ENCODE measurements around the gene TLR5. TPM values are rescaled to one million over a fixed set of nuclear protein-coding genes. Genes with fewer than 3 reads are reported as not detected.

TLR5 gene
- total and polyA plus RNA-seq, 3 donors from 2014 or later = 4.2 to 13.8 (median 5.4) TPM

DNA sequence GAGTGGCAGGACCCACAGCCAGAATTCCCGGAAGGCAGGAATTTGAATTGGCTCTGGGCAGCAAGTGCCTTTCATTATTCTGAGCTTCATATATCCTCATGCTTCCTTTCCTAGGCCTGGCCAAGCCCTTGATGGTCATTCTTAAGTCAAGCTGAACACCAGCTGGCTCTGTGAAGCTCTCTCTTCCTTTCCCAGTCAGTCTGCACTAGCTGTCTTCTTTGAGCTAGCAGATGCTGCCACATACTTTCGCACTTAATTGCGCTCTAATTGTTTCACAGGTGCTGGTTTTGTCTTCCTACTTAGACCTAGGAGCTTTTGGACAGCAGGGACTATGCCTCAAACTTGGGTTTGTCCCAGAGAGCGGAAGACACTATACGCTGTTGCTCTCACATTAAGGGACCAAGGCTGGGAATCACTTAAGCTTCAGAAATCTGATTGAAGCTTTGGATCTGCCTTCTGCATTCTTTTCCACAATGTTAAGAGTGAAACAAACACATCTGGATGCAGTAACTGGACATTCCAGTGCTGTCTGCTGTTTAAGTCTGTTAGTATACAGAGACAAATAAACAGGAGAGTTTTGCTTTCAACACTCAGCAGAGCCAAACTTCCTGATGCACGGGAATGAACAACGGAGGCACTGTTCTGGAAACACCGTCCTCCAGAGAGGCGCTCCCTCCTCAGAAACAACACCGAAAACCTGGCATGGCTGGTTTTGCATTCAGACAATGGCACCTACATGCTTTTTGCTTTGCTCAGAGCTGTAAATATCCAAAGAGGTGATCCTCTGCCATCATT lies 2.2 kb downstream of the TLR5 start:
- Histone ChIP-seq H3K27ac (no peak overlapping the region), H3K4me1 (peaks cover 20% of the 10 kb centered on the region), H3K9me3 (no peaks in the 10 kb centered on the region), H3K36me3 (ENCODE audit: low read depth, missing control alignments) (no peaks in the 10 kb centered on the region), H3K27me3 (no peaks in the 10 kb centered on the region), H3K4me3 (no peak overlapping the region)
- intact Hi-C loops (cut with DNase I; ENCODE audit: low total_unique reads) = no loop called here
- DNase-seq = peak; percentile 41
- TF ChIP-seq, protein P1, sequence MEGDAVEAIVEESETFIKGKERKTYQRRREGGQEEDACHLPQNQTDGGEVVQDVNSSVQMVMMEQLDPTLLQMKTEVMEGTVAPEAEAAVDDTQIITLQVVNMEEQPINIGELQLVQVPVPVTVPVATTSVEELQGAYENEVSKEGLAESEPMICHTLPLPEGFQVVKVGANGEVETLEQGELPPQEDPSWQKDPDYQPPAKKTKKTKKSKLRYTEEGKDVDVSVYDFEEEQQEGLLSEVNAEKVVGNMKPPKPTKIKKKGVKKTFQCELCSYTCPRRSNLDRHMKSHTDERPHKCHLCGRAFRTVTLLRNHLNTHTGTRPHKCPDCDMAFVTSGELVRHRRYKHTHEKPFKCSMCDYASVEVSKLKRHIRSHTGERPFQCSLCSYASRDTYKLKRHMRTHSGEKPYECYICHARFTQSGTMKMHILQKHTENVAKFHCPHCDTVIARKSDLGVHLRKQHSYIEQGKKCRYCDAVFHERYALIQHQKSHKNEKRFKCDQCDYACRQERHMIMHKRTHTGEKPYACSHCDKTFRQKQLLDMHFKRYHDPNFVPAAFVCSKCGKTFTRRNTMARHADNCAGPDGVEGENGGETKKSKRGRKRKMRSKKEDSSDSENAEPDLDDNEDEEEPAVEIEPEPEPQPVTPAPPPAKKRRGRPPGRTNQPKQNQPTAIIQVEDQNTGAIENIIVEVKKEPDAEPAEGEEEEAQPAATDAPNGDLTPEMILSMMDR (IDR thresholded peaks at IDR 0.05) = no peak
- TF ChIP-seq POLR2A (IDR thresholded peaks at IDR 0.05) = no peak
- WGBS, 2 donors = 53 to 57% methylated on average over 10 of the region's 10 CpGs

DNA sequence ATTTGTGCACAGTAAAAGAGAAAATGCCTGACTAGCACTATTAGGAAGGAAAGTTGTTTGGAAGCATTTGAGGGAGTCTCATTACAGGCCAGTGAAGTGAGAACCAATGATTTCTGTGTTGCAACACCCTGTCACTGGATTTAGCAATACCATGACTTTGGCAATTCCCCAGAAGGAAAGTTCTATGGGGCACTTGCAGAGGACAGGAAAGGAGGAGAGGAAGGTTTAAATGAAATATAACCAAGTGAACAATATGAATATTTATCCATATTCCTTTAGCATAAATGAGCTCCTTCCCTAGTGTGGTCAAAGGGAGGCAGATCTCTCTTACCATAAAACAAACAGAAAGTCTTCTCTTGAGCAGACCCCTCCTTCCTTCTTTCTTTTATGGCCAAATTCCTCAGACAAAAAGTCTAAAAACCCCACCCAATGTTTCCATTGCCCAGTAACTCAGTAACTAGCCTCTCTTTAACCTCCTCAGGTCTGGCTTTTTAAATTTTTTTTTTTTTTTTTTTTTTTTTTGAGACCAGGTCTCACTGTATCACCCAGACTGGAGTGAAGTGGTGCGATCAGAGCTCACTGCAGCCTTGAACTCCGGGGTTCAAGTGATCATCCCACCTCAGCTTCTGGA lies 5.5 kb downstream of the TLR5 start:
- no peaks in the 10 kb centered on the region for H3K36me3 ChIP-seq (ENCODE audit: low read depth, missing control alignments)
- WGBS, 2 donors = 90 to 93% methylated on average over 2 of the region's 2 CpGs
- peaks cover 14% of the 10 kb centered on the region for H3K4me1 ChIP-seq
- no peaks in the 10 kb centered on the region for H3K9me3 ChIP-seq
- no peak overlapping the region for H3K27ac ChIP-seq
- TF ChIP-seq POLR2A (IDR thresholded peaks at IDR 0.05) = no peak
- TF ChIP-seq, protein P1 (IDR thresholded peaks at IDR 0.05) = no peak
- no peaks in the 10 kb centered on the region for H3K27me3 ChIP-seq
- no peak for DNase-seq
- H3K4me3 ChIP-seq = no peak overlapping the region
- intact Hi-C loops (cut with DNase I; ENCODE audit: low total_unique reads) = loop anchor here (10.0 kb wide), 1 partner anchor 547 kb away; no protein-coding TSS in a partner anchor

DNA sequence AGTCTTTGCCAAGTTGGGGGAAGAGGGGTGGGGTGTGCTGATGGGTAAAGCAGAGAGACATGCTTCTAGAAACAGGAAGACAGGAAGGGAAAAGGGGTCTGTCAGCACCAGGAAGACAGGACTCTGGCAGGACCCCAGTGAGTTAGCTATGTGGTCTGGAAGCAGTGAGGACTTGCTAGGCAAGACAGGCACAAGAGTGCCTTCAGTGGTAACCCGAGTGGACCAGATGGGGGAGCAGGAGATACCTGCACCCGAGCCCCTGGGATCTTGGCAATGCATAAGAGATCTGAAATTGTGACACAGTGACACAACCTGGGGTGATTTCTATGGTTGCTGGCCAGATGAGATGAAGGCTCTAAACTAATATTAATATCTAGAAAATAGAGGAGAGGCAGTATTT lies 7.0 kb downstream of the TLR5 start:
- TF ChIP-seq, protein P1 (IDR thresholded peaks at IDR 0.05) = no peak
- no peak for TF ChIP-seq POLR2A (IDR thresholded peaks at IDR 0.05)
- H3K4me1 ChIP-seq = peaks cover 7% of the 10 kb centered on the region
- 88 to 90% methylated on average over 2 of the region's 2 CpGs for WGBS, 2 donors
- no peak overlapping the region for H3K4me3 ChIP-seq
- H3K9me3 ChIP-seq = no peaks in the 10 kb centered on the region
- intact Hi-C loops (cut with DNase I; ENCODE audit: low total_unique reads) = loop anchor here (10.0 kb wide), 1 partner anchor 549 kb away; no protein-coding TSS in a partner anchor
- H3K36me3 ChIP-seq (ENCODE audit: low read depth, missing control alignments) = no peaks in the 10 kb centered on the region
- no peak overlapping the region for H3K27ac ChIP-seq
- H3K27me3 ChIP-seq = no peaks in the 10 kb centered on the region
- DNase-seq = no peak

DNA sequence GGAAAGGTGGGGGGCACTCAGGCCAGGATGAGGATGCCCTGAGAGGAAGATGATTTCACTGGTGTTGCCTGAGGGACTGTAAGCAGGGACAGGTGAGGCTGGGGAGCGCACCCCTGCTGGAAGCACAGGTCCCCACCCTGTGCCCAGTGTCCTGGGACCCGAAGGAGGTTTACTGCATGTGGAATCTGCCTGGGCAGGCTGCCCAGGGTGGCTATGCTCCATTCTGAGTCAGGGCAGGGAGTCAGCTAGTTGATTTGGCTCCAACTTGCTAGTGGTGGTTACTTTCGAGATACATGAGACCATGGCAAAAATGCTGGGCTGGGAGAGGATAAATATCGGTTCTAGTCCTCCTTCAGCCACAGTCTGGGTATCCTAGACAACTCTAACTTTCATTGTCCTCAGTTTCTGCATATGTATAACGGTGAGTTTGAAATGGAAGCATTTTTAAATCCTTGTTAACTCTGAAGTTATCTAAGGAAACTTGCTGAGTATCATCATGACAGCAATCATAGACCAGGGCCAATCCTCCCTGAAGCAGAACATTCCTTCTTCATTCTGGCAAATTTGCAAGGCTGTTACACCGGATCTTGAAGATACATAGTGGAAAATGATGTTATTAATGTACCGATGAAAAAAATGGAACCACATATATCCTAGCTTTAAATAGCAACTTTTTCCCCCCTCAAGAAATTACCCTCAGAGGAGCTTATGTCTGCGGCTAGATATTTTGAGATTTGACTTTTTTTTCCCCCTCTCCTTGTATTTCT lies 7.7 kb downstream of the TLR5 start:
- H3K27ac ChIP-seq = no peak overlapping the region
- no peak for DNase-seq
- TF ChIP-seq POLR2A (IDR thresholded peaks at IDR 0.05) = no peak
- TF ChIP-seq, protein P1 (IDR thresholded peaks at IDR 0.05) = no peak
- no peaks in the 10 kb centered on the region for H3K9me3 ChIP-seq
- 64% methylated on average over 8 of the region's 8 CpGs for WGBS, 2 donors
- peaks cover 7% of the 10 kb centered on the region for H3K4me1 ChIP-seq
- intact Hi-C loops (cut with DNase I; ENCODE audit: low total_unique reads) = loop anchor here (10.0 kb wide), 1 partner anchor 549 kb away; no protein-coding TSS in a partner anchor
- H3K27me3 ChIP-seq = no peaks in the 10 kb centered on the region
- no peaks in the 10 kb centered on the region for H3K36me3 ChIP-seq (ENCODE audit: low read depth, missing control alignments)
- no peak overlapping the region for H3K4me3 ChIP-seq

Measured in testis (tissue), 3 donors.